Heart left ventricle (tissue), 13 donors: ENCODE data around the gene HS1BP3.

Source experiments
- CTCF ChIP-seq, 12 donors: fragments of 200-600 bp; sonication (generic) in 4 of 12; IDR thresholded peaks; one replicate each; pipeline versions ENCODE4 v1.5.0 to v1.8.0; 2018 to 2022; ENCODE audit warnings: antibody characterized with exemption in 12 of 12, mild to moderate bottlenecking in 5 of 12
- POLR2A ChIP-seq, 2 donors: fragments of 450-650 bp; IDR thresholded peaks; one replicate each; pipeline ENCODE4 v1.6.1; 2017; ENCODE audit warnings: antibody characterized with exemption in 2 of 2, mild to moderate bottlenecking in 2 of 2, moderate library complexity in 2 of 2
- donor health status: ischemic (EF 13 %, LVEDD 7.1; RV severe dilation, severe dysfunction).
- donor health status: DM: no; HTN: yes; CAD: no.
- donor health status: DM: no; HTN: no; CAD: no.
- donor health status: ischemic (EF 25% LVEDD 6.9; RV normal size, moderate dysfunction).
- donor health status: ischemic (EF 25% LVEDD 5.7; RV mildly dilated, moderate dysfunction).
- donor health status: ischemic (EF 35%, LVEDD 5.7; RV mildly dilated, moderate dysfunction).
- donor health status: nonischemic (EF 11% LVEDD 7.7; RV severe dilation, severe dysfunction).
- donor health status: DM: yes; HTN: yes; CAD: no.
- donor health status: PGD.
- donor health status: ischemic (EF 29% LVEDD 5.4; RV normal size, mild dysfunction).
- donor health status: nonischemic (EF 23%, LVEDD 6.1; RV moderate dilation, normal function).

- TF ChIP-seq CTCF (IDR thresholded peaks at IDR 0.05), result no peak
- no peak for TF ChIP-seq POLR2A (IDR thresholded peaks at IDR 0.05)
These were observed 27.1 kb downstream of the HS1BP3 start for GRCh38 chr2:20623741-20624155.
